DOHH2 (cell line): ENCODE results near the gene HLA-DRA.

Experiments used
- H3F3A ChIP-seq: fragments of 200-600 bp; sonication (generic), shearing (Covaris generic); 2 replicates; pipeline ENCODE4 v1.6.0; 2016; ENCODE audit warnings: antibody characterized with exemption, mild to moderate bottlenecking; ENCODE audit not compliant: control insufficient read depth, insufficient read depth
- H3K27ac ChIP-seq: fragments of 200-600 bp; sonication (generic); 2 replicates; pipeline ENCODE4 v1.5.1; 2014; ENCODE audit warnings: low read depth, mild to moderate bottlenecking, low read length, moderate library complexity
- H3K27me3 ChIP-seq: fragments of 200-600 bp; sonication (generic); 2 replicates; pipeline ENCODE4 v1.6.1; 2014; ENCODE audit warnings: mild to moderate bottlenecking, low read length, mixed read lengths; ENCODE audit not compliant: control insufficient read depth
- H3K36me3 ChIP-seq: fragments of 200-600 bp; sonication (generic); 2 replicates; pipeline ENCODE4 v1.6.1; 2014; ENCODE audit warnings: mild to moderate bottlenecking, low read length, moderate library complexity, mixed read lengths; ENCODE audit not compliant: control insufficient read depth
- H3K4me1 ChIP-seq: fragments of 200-600 bp; sonication (generic); 2 replicates; pipeline ENCODE4 v1.6.1; 2014; ENCODE audit warnings: mild to moderate bottlenecking, low read length, mixed read lengths; ENCODE audit not compliant: control insufficient read depth
- H3K4me2 ChIP-seq: fragments of 200-600 bp; sonication (generic); 2 replicates; pipeline ENCODE4 v1.6.0; 2014; ENCODE audit warnings: mild to moderate bottlenecking, low read length, moderate library complexity
- H3K4me3 ChIP-seq: fragments of 200-600 bp; sonication (generic); 2 replicates; pipeline ENCODE4 v1.5.1; 2014; ENCODE audit warnings: mild to moderate bottlenecking, low read length, mixed read lengths
- H3K79me2 ChIP-seq: fragments of 200-600 bp; sonication (generic); 2 replicates; pipeline ENCODE4 v1.6.1; 2014; ENCODE audit warnings: mild to moderate bottlenecking, low read length, mixed read lengths; ENCODE audit not compliant: control insufficient read depth
- H3K9me2 ChIP-seq: fragments of 200-600 bp; sonication (generic); replicated peaks from 2 replicates; pipeline ENCODE4 v1.6.1; 2014; ENCODE audit warnings: mild to moderate bottlenecking, low read length, mixed read lengths; ENCODE audit not compliant: control insufficient read depth
- H3K9me3 ChIP-seq: fragments of 200-600 bp; sonication (generic); 2 replicates; pipeline ENCODE4 v1.6.1; 2014; ENCODE audit warnings: antibody characterized with exemption, low read length, mixed read lengths; ENCODE audit not compliant: control insufficient read depth, insufficient read depth
- H4K20me1 ChIP-seq: fragments of 200-600 bp; sonication (generic); 2 replicates; pipeline ENCODE4 v1.6.0; 2014; ENCODE audit warnings: low read depth, mild to moderate bottlenecking, antibody characterized with exemption, low read length, moderate library complexity; ENCODE audit not compliant: control insufficient read depth, insufficient read depth
- CTCF ChIP-seq: fragments of 200-600 bp; sonication (generic); IDR thresholded peaks from one replicate; pipeline ENCODE4 v1.5.1; 2014; ENCODE audit warnings: antibody characterized with exemption, mild to moderate bottlenecking, low read depth, low read length; ENCODE audit not compliant: poor library complexity, severe bottlenecking
- EZH2phosphoT487 ChIP-seq: fragments of 200-600 bp; sonication (generic); IDR thresholded peaks from 2 replicates; pipeline ENCODE4 v1.6.1; 2017; ENCODE audit warnings: borderline replicate concordance, mild to moderate bottlenecking, antibody characterized with exemption, low read length, moderate library complexity, mixed read lengths

The HLA-DRA gene

GRCh38 chr6:32396028-32396427 is 43.7 kb upstream of the HLA-DRA start:
- Histone ChIP-seq H4K20me1 (no peaks in the 10 kb centered on the region), H3K4me2 (no peak overlapping the region), H3K27me3 (no peaks in the 10 kb centered on the region), H3K4me3 (no peak overlapping the region), H3K9me3 (no peaks in the 10 kb centered on the region), H3K36me3 (no peaks in the 10 kb centered on the region), H3K79me2 (no peaks in the 10 kb centered on the region), H3K4me1 (peaks cover 48% of the 10 kb centered on the region), H3K9me2 (no peaks in the 10 kb centered on the region), H3F3A (peaks cover 6% of the 10 kb centered on the region), H3K27ac (no peak overlapping the region)
- TF ChIP-seq CTCF (no peak), EZH2phosphoT487 (no peak)

GRCh38 chr6:32397252-32397920 is 42.3 kb upstream of the HLA-DRA start:
- Histone ChIP-seq H3K79me2 (no peaks in the 10 kb centered on the region), H3K27me3 (no peaks in the 10 kb centered on the region), H3K4me1 (peaks cover 48% of the 10 kb centered on the region), H3K4me2 (peak overlapping the region; percentile 84), H3K9me2 (no peaks in the 10 kb centered on the region), H3K9me3 (no peaks in the 10 kb centered on the region), H3F3A (peaks cover 11% of the 10 kb centered on the region), H3K36me3 (no peaks in the 10 kb centered on the region), H3K27ac (peak overlapping the region; percentile 86), H4K20me1 (no peaks in the 10 kb centered on the region), H3K4me3 (peak overlapping the region; percentile 54)
- TF ChIP-seq EZH2phosphoT487 = no peak
- TF ChIP-seq CTCF = no peak

- Histone ChIP-seq H4K20me1 (no peaks in the 10 kb centered on the region), H3K9me2 (no peaks in the 10 kb centered on the region), H3K4me2 (no peak overlapping the region), H3K27me3 (peaks cover 5% of the 10 kb centered on the region; the same call in 1 of the 2 replicates), H3K27ac (no peak overlapping the region), H3K4me3 (no peak overlapping the region), H3K79me2 (no peaks in the 10 kb centered on the region), H3F3A (peaks cover 11% of the 10 kb centered on the region), H3K36me3 (no peaks in the 10 kb centered on the region), H3K4me1 (peaks cover 28% of the 10 kb centered on the region), H3K9me3 (no peaks in the 10 kb centered on the region)
- no peak for TF ChIP-seq CTCF
- no peak for TF ChIP-seq EZH2phosphoT487
Measured at GRCh38 chr6:32401284-32401963, 38.3 kb upstream of the HLA-DRA start.
